HepG2 (cell line): ENCODE measurements around the gene RNPS1. TPM values are rescaled to one million over a fixed set of nuclear protein-coding genes. Genes with fewer than 3 reads are reported as not detected.

Source experiments
- HNRNPUL1 ChIP-seq: fragments of 200-400 bp; formaldehyde crosslinking; IDR thresholded peaks from 2 replicates; pipeline ENCODE4 v1.6.1; 2017; ENCODE audit warnings: low read depth, mild to moderate bottlenecking, low read length, moderate library complexity
- HOXA7 ChIP-seq: sonication (generic); formaldehyde crosslinking; IDR thresholded peaks from 2 replicates; pipeline ENCODE4 v1.8.1; 2022; ENCODE audit warnings: mild to moderate bottlenecking, missing genetic modification reagents, moderate library complexity
- NFE2 ChIP-seq: sonication (generic); formaldehyde crosslinking; IDR thresholded peaks from 2 replicates; pipeline ENCODE4 v1.4.0; 2020; ENCODE audit warnings: missing genetic modification reagents
- PAX8 ChIP-seq: sonication (generic); formaldehyde crosslinking; IDR thresholded peaks from 2 replicates; pipeline ENCODE4 v1.8.0; 2022; ENCODE audit warnings: mild to moderate bottlenecking, missing genetic modification reagents, borderline replicate concordance
- PHF20 ChIP-seq: sonication (generic); formaldehyde crosslinking; IDR thresholded peaks from 2 replicates; pipeline ENCODE4 v1.5.0; 2020; ENCODE audit warnings: mild to moderate bottlenecking, missing genetic modification reagents
- RFX5 ChIP-seq: IDR thresholded peaks from 2 replicates; pipeline ENCODE4 v1.6.1; 2011; ENCODE audit warnings: low read depth, low read length, improper control_type of control experiment
- TEAD2 ChIP-seq: sonication (generic); formaldehyde crosslinking; IDR thresholded peaks from 2 replicates; pipeline ENCODE4 v1.9.0; 2021; ENCODE audit warnings: missing genetic modification reagents
- ZFP41 ChIP-seq: sonication (generic); formaldehyde crosslinking; IDR thresholded peaks from 2 replicates; pipeline ENCODE4 v1.4.0; 2020; ENCODE audit warnings: mild to moderate bottlenecking, missing genetic modification reagents, borderline replicate concordance
- ZFP62 ChIP-seq: sonication (generic); formaldehyde crosslinking; IDR thresholded peaks from 2 replicates; pipeline ENCODE4 v1.4.0; 2020; ENCODE audit warnings: missing genetic modification reagents
- ZFYVE20 ChIP-seq: sonication (generic); formaldehyde crosslinking; IDR thresholded peaks from 2 replicates; pipeline ENCODE4 v1.8.0; 2023; ENCODE audit warnings: low read depth, mild to moderate bottlenecking, moderate library complexity, missing genetic modification reagents, borderline replicate concordance
- ZKSCAN1 ChIP-seq: fragments of 150-350 bp; IDR thresholded peaks from 2 replicates; pipeline ENCODE4 v1.6.1; 2014; ENCODE audit warnings: low read length
- ZNF101 ChIP-seq: sonication (generic); formaldehyde crosslinking; IDR thresholded peaks from 2 replicates; pipeline ENCODE4 v1.4.0; 2020; ENCODE audit warnings: mild to moderate bottlenecking, low read depth, missing genetic modification reagents, borderline replicate concordance
- ZNF530 ChIP-seq: sonication (generic); formaldehyde crosslinking; IDR thresholded peaks from 2 replicates; pipeline ENCODE4 v1.5.0; 2020; ENCODE audit warnings: low read depth, mild to moderate bottlenecking, missing genetic modification reagents
- ZNF678 ChIP-seq: sonication (generic); formaldehyde crosslinking; IDR thresholded peaks from 2 replicates; pipeline ENCODE4 v1.4.0; 2020; ENCODE audit warnings: mild to moderate bottlenecking, missing genetic modification reagents
- polyA plus RNA-seq, 8 experiments: library from polyadenylated mRNA; depleted of rRNA in 3 of 8; stranded (reverse) in 7 of 8; unstranded in 1 of 8; fragments of >200 nt; fragmentation: Illumina TruSeq in 4 of 8; extraction: Trizol in 4 of 8; gene quantifications; 2 replicates each; pipeline versions ENCODE4 v1.2.1 to v1.2.3, GENCODE V29; 2011 to 2016; ENCODE audit warnings: low read depth in 4 of 8, missing spikeins in 1 of 8, mixed read lengths in 1 of 8; ENCODE audit not compliant: insufficient read depth in 1 of 8
- total RNA-seq, 5 experiments: library from RNA; depleted of rRNA; stranded (reverse); fragments of >200 nt; fragmentation: Illumina TruSeq; extraction: Trizol; gene quantifications; 2 replicates each; pipeline ENCODE4 v1.2.3, GENCODE V29; 2016; ENCODE audit warnings: low read depth in 1 of 5
- TF ChIP-seq, protein P1 (sequence below): sonication (generic); formaldehyde crosslinking; IDR thresholded peaks from 2 replicates; pipeline ENCODE4 v1.5.0; 2020; ENCODE audit warnings: missing genetic modification reagents, mild to moderate bottlenecking, borderline replicate concordance
- TF ChIP-seq, protein P2 (sequence below): sonication (generic); formaldehyde crosslinking; IDR thresholded peaks from 2 replicates; pipeline ENCODE4 v1.5.0; 2020; ENCODE audit warnings: missing genetic modification reagents
- TF ChIP-seq, protein P3 (sequence below): sonication (generic); IDR thresholded peaks from 2 replicates; pipeline ENCODE4 v1.6.1; 2016; ENCODE audit warnings: low read depth, borderline replicate concordance
- TF ChIP-seq, protein P4 (sequence below): sonication (generic); formaldehyde crosslinking; IDR thresholded peaks from 2 replicates; pipeline ENCODE4 v1.4.0; 2020; ENCODE audit warnings: missing genetic modification reagents
- TF ChIP-seq, protein P5 (sequence below): sonication (generic); formaldehyde crosslinking; IDR thresholded peaks from 2 replicates; pipeline ENCODE4 v1.9.0; 2021; ENCODE audit warnings: missing genetic modification reagents, borderline replicate concordance
- TF ChIP-seq, protein P6 (sequence below): sonication (generic); formaldehyde crosslinking; IDR thresholded peaks from 2 replicates; pipeline ENCODE4 v1.5.0; 2020; ENCODE audit warnings: mild to moderate bottlenecking, missing genetic modification reagents

The RNPS1 gene
- total and polyA plus RNA-seq, 2 of the 13 experiments (the other 11 are each of a cell fraction or from before 2014, with no cell fraction given), result 126 to 133 TPM

DNA sequence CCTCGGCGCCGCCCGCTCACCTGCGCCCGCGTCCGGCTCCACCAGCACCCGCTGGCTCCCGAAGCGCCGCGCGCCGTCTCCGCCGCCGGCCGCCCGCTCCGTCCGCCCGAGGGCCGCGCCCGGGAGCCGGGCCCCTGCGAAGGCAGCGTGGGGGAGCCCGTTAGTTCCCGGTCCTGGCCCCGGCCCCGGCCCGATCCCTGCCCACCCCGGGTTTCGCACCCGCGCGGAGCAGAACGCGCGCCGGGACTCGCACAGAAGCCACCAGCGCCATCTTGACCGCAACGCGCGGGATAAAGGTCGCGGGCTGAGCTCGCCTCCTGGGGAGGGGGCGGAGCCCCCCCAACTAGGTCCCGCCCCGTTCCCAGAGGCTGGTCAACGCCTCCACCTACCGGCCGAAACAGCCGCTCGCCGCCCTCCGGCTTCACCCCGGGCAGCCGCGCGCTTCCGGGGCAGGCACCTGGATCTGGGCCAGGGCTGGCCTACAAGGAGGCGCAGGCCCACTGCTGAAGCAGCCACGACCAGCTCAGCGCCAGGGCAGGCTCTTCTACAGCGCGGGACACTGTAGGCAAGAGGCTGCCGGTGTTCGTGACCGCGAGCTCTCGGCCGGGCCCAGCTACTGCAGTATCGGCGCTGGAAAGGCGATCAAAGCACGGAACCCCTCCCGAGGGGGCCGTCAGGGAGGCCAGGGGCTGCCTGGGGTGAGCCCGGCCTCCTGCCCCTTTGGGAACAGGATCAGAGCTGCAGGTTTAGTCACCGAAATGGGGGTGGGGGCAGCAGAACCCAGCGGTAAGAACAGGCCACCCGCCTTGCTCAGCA lies 16.4 kb downstream of the RNPS1 start, which contains the start of gene ECI1 (continued):
- TF ChIP-seq ZNF530 (CRISPR knock-in tag) (no peak), ZNF678 (CRISPR knock-in tag) (no peak), ZFYVE20 (CRISPR knock-in tag) (0 out of 2 replicates have a peak, but pooled peaks have one; percentile 55), ZKSCAN1 (no peak), HOXA7 (CRISPR knock-in tag) (no peak), TEAD2 (CRISPR knock-in tag) (no peak), NFE2 (no peak), ZNF101 (CRISPR knock-in tag) (no peak), ZFP41 (CRISPR knock-in tag) (no peak; the same call in 1 of the 2 replicates), HNRNPUL1 (0 out of 2 replicates have a peak, but pooled peaks have one; percentile 39), RFX5 (no peak), ZFP62 (CRISPR knock-in tag) (no peak), PAX8 (CRISPR knock-in tag) (no peak), PHF20 (CRISPR knock-in tag) (peak; percentile 57; the same call in 1 of the 2 replicates)
- TF ChIP-seq, protein P1, sequence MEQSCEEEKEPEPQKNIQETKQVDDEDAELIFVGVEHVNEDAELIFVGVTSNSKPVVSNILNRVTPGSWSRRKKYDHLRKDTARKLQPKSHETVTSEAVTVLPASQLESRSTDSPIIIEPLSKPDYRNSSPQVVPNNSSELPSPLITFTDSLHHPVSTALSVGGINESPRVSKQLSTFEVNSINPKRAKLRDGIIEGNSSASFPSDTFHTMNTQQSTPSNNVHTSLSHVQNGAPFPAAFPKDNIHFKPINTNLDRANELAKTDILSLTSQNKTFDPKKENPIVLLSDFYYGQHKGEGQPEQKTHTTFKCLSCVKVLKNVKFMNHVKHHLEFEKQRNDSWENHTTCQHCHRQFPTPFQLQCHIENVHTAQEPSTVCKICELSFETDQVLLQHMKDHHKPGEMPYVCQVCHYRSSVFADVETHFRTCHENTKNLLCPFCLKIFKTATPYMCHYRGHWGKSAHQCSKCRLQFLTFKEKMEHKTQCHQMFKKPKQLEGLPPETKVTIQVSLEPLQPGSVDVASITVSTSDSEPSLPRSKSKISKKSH (CRISPR knock-in tag), result no peak
- TF ChIP-seq, protein P2, sequence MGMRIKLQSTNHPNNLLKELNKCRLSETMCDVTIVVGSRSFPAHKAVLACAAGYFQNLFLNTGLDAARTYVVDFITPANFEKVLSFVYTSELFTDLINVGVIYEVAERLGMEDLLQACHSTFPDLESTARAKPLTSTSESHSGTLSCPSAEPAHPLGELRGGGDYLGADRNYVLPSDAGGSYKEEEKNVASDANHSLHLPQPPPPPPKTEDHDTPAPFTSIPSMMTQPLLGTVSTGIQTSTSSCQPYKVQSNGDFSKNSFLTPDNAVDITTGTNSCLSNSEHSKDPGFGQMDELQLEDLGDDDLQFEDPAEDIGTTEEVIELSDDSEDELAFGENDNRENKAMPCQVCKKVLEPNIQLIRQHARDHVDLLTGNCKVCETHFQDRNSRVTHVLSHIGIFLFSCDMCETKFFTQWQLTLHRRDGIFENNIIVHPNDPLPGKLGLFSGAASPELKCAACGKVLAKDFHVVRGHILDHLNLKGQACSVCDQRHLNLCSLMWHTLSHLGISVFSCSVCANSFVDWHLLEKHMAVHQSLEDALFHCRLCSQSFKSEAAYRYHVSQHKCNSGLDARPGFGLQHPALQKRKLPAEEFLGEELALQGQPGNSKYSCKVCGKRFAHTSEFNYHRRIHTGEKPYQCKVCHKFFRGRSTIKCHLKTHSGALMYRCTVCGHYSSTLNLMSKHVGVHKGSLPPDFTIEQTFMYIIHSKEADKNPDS (CRISPR knock-in tag), result no peak
- TF ChIP-seq, protein P3, sequence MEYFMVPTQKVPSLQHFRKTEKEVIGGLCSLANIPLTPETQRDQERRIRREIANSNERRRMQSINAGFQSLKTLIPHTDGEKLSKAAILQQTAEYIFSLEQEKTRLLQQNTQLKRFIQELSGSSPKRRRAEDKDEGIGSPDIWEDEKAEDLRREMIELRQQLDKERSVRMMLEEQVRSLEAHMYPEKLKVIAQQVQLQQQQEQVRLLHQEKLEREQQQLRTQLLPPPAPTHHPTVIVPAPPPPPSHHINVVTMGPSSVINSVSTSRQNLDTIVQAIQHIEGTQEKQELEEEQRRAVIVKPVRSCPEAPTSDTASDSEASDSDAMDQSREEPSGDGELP, result peak; percentile 76; the same call in 1 of the 2 replicates
- TF ChIP-seq, protein P4, sequence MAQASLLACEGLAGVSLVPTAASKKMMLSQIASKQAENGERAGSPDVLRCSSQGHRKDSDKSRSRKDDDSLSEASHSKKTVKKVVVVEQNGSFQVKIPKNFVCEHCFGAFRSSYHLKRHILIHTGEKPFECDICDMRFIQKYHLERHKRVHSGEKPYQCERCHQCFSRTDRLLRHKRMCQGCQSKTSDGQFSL (CRISPR knock-in tag), result peak; percentile 56; the same call in 1 of the 2 replicates
- TF ChIP-seq, protein P5, sequence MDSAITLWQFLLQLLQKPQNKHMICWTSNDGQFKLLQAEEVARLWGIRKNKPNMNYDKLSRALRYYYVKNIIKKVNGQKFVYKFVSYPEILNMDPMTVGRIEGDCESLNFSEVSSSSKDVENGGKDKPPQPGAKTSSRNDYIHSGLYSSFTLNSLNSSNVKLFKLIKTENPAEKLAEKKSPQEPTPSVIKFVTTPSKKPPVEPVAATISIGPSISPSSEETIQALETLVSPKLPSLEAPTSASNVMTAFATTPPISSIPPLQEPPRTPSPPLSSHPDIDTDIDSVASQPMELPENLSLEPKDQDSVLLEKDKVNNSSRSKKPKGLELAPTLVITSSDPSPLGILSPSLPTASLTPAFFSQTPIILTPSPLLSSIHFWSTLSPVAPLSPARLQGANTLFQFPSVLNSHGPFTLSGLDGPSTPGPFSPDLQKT (CRISPR knock-in tag), result 0 out of 2 replicates have a peak, but pooled peaks have one; percentile 35
- TF ChIP-seq, protein P6, sequence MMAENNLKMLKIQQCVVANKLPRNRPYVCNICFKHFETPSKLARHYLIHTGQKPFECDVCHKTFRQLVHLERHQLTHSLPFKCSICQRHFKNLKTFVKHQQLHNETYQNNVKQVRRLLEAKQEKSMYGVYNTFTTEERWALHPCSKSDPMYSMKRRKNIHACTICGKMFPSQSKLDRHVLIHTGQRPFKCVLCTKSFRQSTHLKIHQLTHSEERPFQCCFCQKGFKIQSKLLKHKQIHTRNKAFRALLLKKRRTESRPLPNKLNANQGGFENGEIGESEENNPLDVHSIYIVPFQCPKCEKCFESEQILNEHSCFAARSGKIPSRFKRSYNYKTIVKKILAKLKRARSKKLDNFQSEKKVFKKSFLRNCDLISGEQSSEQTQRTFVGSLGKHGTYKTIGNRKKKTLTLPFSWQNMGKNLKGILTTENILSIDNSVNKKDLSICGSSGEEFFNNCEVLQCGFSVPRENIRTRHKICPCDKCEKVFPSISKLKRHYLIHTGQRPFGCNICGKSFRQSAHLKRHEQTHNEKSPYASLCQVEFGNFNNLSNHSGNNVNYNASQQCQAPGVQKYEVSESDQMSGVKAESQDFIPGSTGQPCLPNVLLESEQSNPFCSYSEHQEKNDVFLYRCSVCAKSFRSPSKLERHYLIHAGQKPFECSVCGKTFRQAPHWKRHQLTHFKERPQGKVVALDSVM (CRISPR knock-in tag), result peak; percentile 67
